OCI-LY3 (cell line): Measurements from ENCODE around the gene CREBBP.

Experiments used
- H2AFZ ChIP-seq: fragments of 200-600, 300-600 bp; shearing (Covaris generic); 2 replicates; pipeline ENCODE4 v1.6.0; 2014; ENCODE audit warnings: antibody characterized with exemption, low read depth, low read length
- H3K27ac ChIP-seq: fragments of 200-600, 300-600 bp; sonication (generic); 2 replicates; pipeline ENCODE4 v1.5.1; 2014; ENCODE audit warnings: mild to moderate bottlenecking, low read length, moderate library complexity, mixed read lengths
- H3K27me3 ChIP-seq: fragments of 200-600, 300-600 bp; sonication (generic); 2 replicates; pipeline ENCODE4 v1.6.1; 2014; ENCODE audit warnings: low read depth, low read length, mixed read lengths
- H3K36me3 ChIP-seq: fragments of 200-600, 300-600 bp; sonication (generic); replicated peaks from 2 replicates; pipeline ENCODE3; 2014; ENCODE audit warnings: low read depth, low read length, mixed read lengths
- H3K4me1 ChIP-seq: fragments of 300-600, 200-600 bp; sonication (generic); 2 replicates; pipeline ENCODE4 v1.6.1; 2014; ENCODE audit warnings: low read length, mixed read lengths
- H3K4me2 ChIP-seq: fragments of 200-600, 300-600 bp; sonication (generic); 2 replicates; pipeline ENCODE4 v1.6.1; 2014; ENCODE audit warnings: low read length, mixed read lengths
- H3K4me3 ChIP-seq: fragments of 300-600, 200-600 bp; sonication (generic); 2 replicates; pipeline ENCODE4 v1.5.1; 2014; ENCODE audit warnings: antibody characterized with exemption, mild to moderate bottlenecking, low read length, moderate library complexity
- H3K79me2 ChIP-seq: fragments of 300-600, 200-600 bp; shearing (Covaris generic); 2 replicates; pipeline ENCODE4 v1.6.1; 2014; ENCODE audit warnings: mild to moderate bottlenecking, low read length, mixed read lengths
- H3K9ac ChIP-seq: fragments of 300-600, 200-600 bp; shearing (Covaris generic); 2 replicates; pipeline ENCODE4 v1.6.0; 2014; ENCODE audit warnings: mild to moderate bottlenecking, low read length, moderate library complexity
- H3K9me3 ChIP-seq: fragments of 200-600, 300-600 bp; shearing (Covaris generic); 2 replicates; pipeline ENCODE4 v1.6.1; 2014; ENCODE audit warnings: low read length, mixed read lengths; ENCODE audit not compliant: insufficient read depth
- H4K20me1 ChIP-seq: fragments of 200-600, 300-600 bp; sonication (generic); 2 replicates; pipeline ENCODE4 v1.6.1; 2016; ENCODE audit warnings: low read length, mixed read lengths; ENCODE audit not compliant: insufficient read depth
- CTCF ChIP-seq: fragments of 200-600, 300-600 bp; sonication (generic); IDR thresholded peaks from 2 replicates; pipeline ENCODE4 v1.5.1; 2014; ENCODE audit warnings: antibody characterized with exemption, low read length, low read depth
- EZH2phosphoT487 ChIP-seq: fragments of 200-600 bp; shearing (Covaris generic); IDR thresholded peaks from 2 replicates; pipeline ENCODE4 v1.6.1; 2018; ENCODE audit warnings: antibody characterized with exemption, mixed run types, low read depth

CREBBP gene

GRCh38 chr16:3675601-3676130 is 204.8 kb downstream of the CREBBP start:
- H2AFZ ChIP-seq = no peak overlapping the region
- H3K27me3 ChIP-seq = no peaks in the 10 kb centered on the region
- H3K9me3 ChIP-seq = no peaks in the 10 kb centered on the region
- no peak overlapping the region for H3K9ac ChIP-seq
- no peaks in the 10 kb centered on the region for H3K79me2 ChIP-seq
- no peaks in the 10 kb centered on the region for H4K20me1 ChIP-seq
- H3K27ac ChIP-seq = no peak overlapping the region
- H3K4me2 ChIP-seq = no peak overlapping the region
- no peaks in the 10 kb centered on the region for H3K4me1 ChIP-seq
- H3K4me3 ChIP-seq = no peak overlapping the region
- TF ChIP-seq EZH2phosphoT487 = no peak
- no peak for TF ChIP-seq CTCF
- H3K36me3 ChIP-seq = peaks cover 38% of the 10 kb centered on the region
